ENCODE data around the gene EPB41L5.
A peak's percentile ranks its signal among the peaks of the same experiment; 100 is the strongest.
"Not testable (repeated sequence)": the region's sequence is repeated elsewhere in the genome, so short reads cannot be mapped to it uniquely, and the experiment has no call there.

Gene EPB41L5

GRCh38 chr2:120195553-120195952 is 182.7 kb downstream of the EPB41L5 start:
- Mint-ChIP-seq H3K4me1 (no peaks in the 10 kb centered on the region), H3K9me3 (peaks cover 21 to 24% of the 10 kb centered on the region in 2 donors), H3K27me3 (no peaks in the 10 kb centered on the region), H3K4me3 (no peak overlapping the region), H3K27ac (no peak overlapping the region), H3K36me3 (peaks cover 12 to 19% of the 10 kb centered on the region in 2 donors)
- ATAC-seq (replicated peaks) (no peak), DNase-seq (no peak)

DNA sequence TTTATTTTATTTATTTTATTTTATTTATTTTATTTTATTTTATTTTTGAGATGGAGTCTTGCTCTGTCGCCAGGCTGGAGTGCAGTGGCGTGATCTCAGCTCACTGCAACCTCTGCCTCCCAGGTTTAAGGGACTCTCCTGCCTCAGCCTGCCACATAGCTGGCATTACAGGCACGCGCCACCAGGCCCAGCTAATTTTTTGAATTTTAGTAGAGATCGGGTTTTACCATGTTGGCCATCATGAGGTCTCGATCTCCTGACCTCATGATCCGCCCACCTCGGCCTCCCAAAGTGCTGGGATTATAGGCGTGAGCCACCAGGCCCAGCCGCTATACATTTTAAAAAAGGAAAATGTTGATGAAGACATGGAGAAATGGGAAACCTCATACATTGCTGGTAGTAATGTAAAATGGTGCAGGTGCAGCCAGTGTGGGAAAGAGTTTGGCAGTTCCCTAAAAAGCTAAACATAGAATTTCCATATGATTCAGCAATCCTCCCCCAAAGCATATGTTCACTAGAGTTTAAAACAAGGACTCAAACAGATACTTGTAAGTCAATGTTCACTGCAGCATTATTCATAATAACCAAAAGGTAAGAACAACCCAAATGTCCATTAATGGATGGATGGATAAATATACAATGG is 187.1 kb downstream of the EPB41L5 start:
- not testable (repeated sequence) for H3K27ac Mint-ChIP-seq; ATAC-seq (replicated peaks); H3K27me3 Mint-ChIP-seq; H3K36me3 Mint-ChIP-seq; DNase-seq; H3K4me1 Mint-ChIP-seq; H3K4me3 Mint-ChIP-seq
- H3K9me3 Mint-ChIP-seq: peaks cover 8 to 12% of the 10 kb centered on the region in 2 donors

DNA sequence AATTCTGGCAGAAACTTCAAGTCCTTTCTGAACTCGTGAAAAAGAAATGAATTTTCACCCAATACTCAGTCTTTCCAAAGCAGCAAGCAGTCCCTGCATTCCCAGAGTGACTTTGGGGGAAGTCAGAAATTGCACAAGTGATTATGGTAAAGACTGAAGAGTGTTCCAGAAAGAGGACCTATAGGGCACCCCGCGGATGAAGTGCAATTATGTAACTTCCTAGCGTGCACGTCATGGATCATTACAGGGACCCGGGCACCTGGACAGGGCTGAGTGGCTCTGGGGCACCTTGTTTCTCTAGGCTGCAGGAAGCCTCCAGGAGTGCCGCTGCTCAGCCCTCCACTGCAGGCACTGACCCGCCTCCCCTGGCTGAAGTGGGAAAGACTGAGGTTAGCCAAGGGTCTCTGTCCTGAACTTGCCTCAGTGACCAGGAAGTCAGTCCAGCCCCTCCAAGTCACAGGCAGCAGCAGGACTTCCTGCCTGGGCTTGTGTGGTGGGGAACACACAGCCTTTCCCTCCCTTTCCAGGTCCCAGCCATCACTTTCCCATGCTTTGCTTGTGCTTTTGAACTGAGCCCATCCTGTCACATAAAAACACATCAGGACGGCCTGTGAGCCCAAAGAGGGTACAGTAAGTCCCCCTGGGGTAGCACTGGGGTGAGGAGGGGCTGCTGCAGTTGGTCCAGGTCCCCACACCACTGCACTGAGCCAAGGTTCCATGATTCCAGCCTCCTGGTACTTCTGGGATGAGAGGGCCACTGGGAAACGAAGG is 190.6 kb downstream of the EPB41L5 start:
- Mint-ChIP-seq H3K9me3 (peaks cover 1 to 4% of the 10 kb centered on the region in 2 donors), H3K4me3 (no peak overlapping the region), H3K36me3 (peaks cover 0 to 1% of the 10 kb centered on the region in 2 donors), H3K27ac (no peak overlapping the region), H3K4me1 (no peaks in the 10 kb centered on the region), H3K27me3 (no peaks in the 10 kb centered on the region)
- ATAC-seq (replicated peaks): no peak
- DNase-seq: no peak

- Mint-ChIP-seq H3K9me3 (peaks cover 0 to under 1% of the 10 kb centered on the region in 2 donors), H3K36me3 (peaks cover 0 to 3% of the 10 kb centered on the region in 2 donors), H3K27ac (no peak overlapping the region), H3K27me3 (no peaks in the 10 kb centered on the region), H3K4me3 (no peak overlapping the region), H3K4me1 (peaks cover 0 to 2% of the 10 kb centered on the region in 2 donors)
- ATAC-seq (replicated peaks) (no peak), DNase-seq (no peak)
Observed at GRCh38 chr2:120204022-120204405, 191.1 kb downstream of the EPB41L5 start.

GRCh38 chr2:120204417-120204816 is 191.5 kb downstream of the EPB41L5 start:
- ATAC-seq (replicated peaks) (no peak), DNase-seq (no peak)
- H3K4me1 Mint-ChIP-seq: peaks cover 0 to 6% of the 10 kb centered on the region in 2 donors
- no peaks in the 10 kb centered on the region for H3K27me3 Mint-ChIP-seq
- no peak overlapping the region for H3K27ac Mint-ChIP-seq
- no peaks in the 10 kb centered on the region for H3K9me3 Mint-ChIP-seq
- peaks cover 3 to 7% of the 10 kb centered on the region in 2 donors for H3K36me3 Mint-ChIP-seq
- H3K4me3 Mint-ChIP-seq: no peak overlapping the region

DNA sequence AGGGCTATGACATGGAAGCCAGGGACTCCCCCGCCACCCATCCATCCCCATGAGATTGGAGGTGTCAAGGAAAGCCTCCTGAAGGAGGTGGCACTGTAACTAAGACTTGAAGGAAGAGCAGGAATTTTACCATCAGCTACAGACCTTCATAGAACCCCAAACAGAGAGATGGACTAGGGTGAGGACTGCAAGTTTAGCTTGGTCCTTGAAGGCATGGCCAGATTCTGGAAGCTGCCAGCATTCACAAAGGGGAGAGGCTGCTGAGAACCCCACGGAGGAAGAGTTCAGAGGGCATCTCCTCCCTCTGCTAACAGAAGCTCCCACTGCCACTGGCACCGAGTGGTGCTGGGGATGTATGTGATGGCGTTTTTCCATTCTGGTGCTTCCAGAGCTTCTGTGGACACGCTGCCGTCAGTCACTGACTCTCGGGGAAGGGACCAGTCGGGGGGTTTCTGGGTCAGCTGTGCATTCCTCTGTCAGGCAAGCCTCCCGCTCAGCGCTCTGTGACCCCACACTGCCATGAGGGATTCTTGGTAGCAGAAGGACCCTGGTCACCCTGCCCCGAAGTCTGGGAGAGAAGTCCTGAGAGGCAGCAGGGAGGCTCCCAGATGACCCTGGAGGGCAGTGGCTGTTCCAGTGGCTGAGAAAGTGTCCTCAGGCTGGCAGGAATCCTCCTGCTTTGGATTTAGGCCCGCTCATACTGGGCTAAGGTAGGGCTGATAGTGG is 192.2 kb downstream of the EPB41L5 start:
- no peak for ATAC-seq (replicated peaks)
- Mint-ChIP-seq H3K9me3 (no peaks in the 10 kb centered on the region), H3K4me1 (peaks cover 0 to 12% of the 10 kb centered on the region in 2 donors), H3K36me3 (peaks cover 3 to 13% of the 10 kb centered on the region in 2 donors), H3K27me3 (no peaks in the 10 kb centered on the region), H3K4me3 (no peak overlapping the region), H3K27ac (no peak overlapping the region)
- DNase-seq: no peak

DNA sequence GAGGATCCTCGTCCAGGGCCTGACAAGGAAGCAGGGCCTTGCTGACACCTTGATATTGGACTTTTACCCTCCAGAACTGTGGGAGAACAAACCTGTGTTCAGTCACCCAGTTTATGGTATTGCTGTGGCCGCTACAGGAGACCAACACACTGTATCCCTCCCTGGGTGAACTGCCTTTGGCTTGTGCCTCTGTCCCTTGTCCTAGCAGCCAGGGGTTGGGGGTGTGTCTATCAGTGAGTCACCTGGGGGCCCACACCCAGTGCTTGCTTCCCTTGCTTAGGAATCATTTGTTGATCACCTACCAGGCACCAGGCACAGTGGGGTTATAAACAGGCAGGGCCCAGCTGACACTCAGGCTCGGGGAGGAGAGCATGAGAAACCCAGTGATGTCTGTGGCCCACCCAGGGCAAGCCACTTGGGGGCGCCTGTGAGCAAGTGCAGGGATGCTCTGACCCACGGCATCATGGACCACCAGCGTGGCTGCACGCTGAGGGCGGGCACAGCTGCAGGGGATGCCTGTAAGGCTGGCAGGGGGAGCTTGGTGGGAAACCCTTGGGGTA is 193.2 kb downstream of the EPB41L5 start:
- H3K4me1 Mint-ChIP-seq: peaks cover 0 to 18% of the 10 kb centered on the region in 2 donors
- peak; percentile 47 to 64 for ATAC-seq (replicated peaks)
- no peak overlapping the region for H3K4me3 Mint-ChIP-seq
- H3K27ac Mint-ChIP-seq: no peak overlapping the region
- DNase-seq: no peak
- H3K27me3 Mint-ChIP-seq: no peaks in the 10 kb centered on the region
- peaks cover 6 to 16% of the 10 kb centered on the region in 2 donors for H3K36me3 Mint-ChIP-seq
- H3K9me3 Mint-ChIP-seq: no peaks in the 10 kb centered on the region

GRCh38 chr2:120208381-120209353 is 195.8 kb downstream of the EPB41L5 start:
- no peaks in the 10 kb centered on the region for H3K9me3 Mint-ChIP-seq
- peaks cover 7 to 17% of the 10 kb centered on the region in 2 donors for H3K36me3 Mint-ChIP-seq
- peaks cover 0 to 18% of the 10 kb centered on the region in 2 donors for H3K4me1 Mint-ChIP-seq
- no peak overlapping the region for H3K4me3 Mint-ChIP-seq
- H3K27ac Mint-ChIP-seq: peak overlapping the region; percentile 77
- ATAC-seq (replicated peaks) (no peak), DNase-seq (no peak)
- H3K27me3 Mint-ChIP-seq: no peaks in the 10 kb centered on the region

- Mint-ChIP-seq H3K4me1 (peaks cover 0 to 18% of the 10 kb centered on the region in 2 donors), H3K36me3 (peaks cover 7 to 17% of the 10 kb centered on the region in 2 donors), H3K27me3 (no peaks in the 10 kb centered on the region), H3K4me3 (no peak overlapping the region), H3K27ac (no peak overlapping the region), H3K9me3 (no peaks in the 10 kb centered on the region)
- ATAC-seq (replicated peaks): no peak
- DNase-seq: no peak
Observed at GRCh38 chr2:120209427-120210269, 196.8 kb downstream of the EPB41L5 start.

GRCh38 chr2:120210270-120210693 is 197.4 kb downstream of the EPB41L5 start:
- peaks cover 0 to 18% of the 10 kb centered on the region in 2 donors for H3K4me1 Mint-ChIP-seq
- peaks cover 7 to 17% of the 10 kb centered on the region in 2 donors for H3K36me3 Mint-ChIP-seq
- no peak overlapping the region for H3K27ac Mint-ChIP-seq
- DNase-seq (no peak), ATAC-seq (replicated peaks) (peak; percentile 48 to 54)
- no peaks in the 10 kb centered on the region for H3K9me3 Mint-ChIP-seq
- H3K27me3 Mint-ChIP-seq: no peaks in the 10 kb centered on the region
- H3K4me3 Mint-ChIP-seq: no peak overlapping the region

GRCh38 chr2:120218181-120218580 is 205.3 kb downstream of the EPB41L5 start:
- peaks cover 25 to 39% of the 10 kb centered on the region in 2 donors for H3K4me1 Mint-ChIP-seq
- DNase-seq: no peak
- ATAC-seq (replicated peaks): no peak
- H3K4me3 Mint-ChIP-seq: no peak overlapping the region
- H3K36me3 Mint-ChIP-seq: peaks cover 47 to 63% of the 10 kb centered on the region in 2 donors
- peaks cover 0 to 6% of the 10 kb centered on the region in 2 donors for H3K9me3 Mint-ChIP-seq
- H3K27ac Mint-ChIP-seq: no peak overlapping the region
- H3K27me3 Mint-ChIP-seq: no peaks in the 10 kb centered on the region

GRCh38 chr2:120219291-120219690 is 206.4 kb downstream of the EPB41L5 start:
- H3K4me3 Mint-ChIP-seq: no peak overlapping the region
- no peaks in the 10 kb centered on the region for H3K27me3 Mint-ChIP-seq
- no peak for ATAC-seq (replicated peaks)
- H3K36me3 Mint-ChIP-seq: peaks cover 47 to 63% of the 10 kb centered on the region in 2 donors
- H3K4me1 Mint-ChIP-seq: peaks cover 32 to 48% of the 10 kb centered on the region in 2 donors
- H3K9me3 Mint-ChIP-seq: peaks cover 0 to 6% of the 10 kb centered on the region in 2 donors
- H3K27ac Mint-ChIP-seq: no peak overlapping the region
- DNase-seq: no peak
